Measurements from ENCODE around the gene BAIAP2L2. TPM values are rescaled to one million over a fixed set of nuclear protein-coding genes. Genes with fewer than 3 reads are reported as not detected.
"Not testable (repeated sequence)": the region's sequence is repeated elsewhere in the genome, so short reads cannot be mapped to it uniquely, and the experiment has no call there.

BAIAP2L2 gene
- total RNA-seq, 1 donor from 2014 or later = 1.6 TPM

- Mint-ChIP-seq H3K4me3 (no peak overlapping the region), H3K4me1 (no peaks in the 10 kb centered on the region), H3K9me3 (no peaks in the 10 kb centered on the region), H3K36me3 (peaks cover 13% of the 10 kb centered on the region), H3K27me3 (ENCODE audit: low read depth) (no peaks in the 10 kb centered on the region), H3K27ac (no peak overlapping the region)
- TF ChIP-seq CTCF (IDR thresholded peaks at IDR 0.05; ENCODE audit: unreplicated experiment) = no peak
- DNase-seq (ENCODE audit: low spot score in 2 of 2, unreplicated experiment in 2 of 2) = no peak
Observed at GRCh38 chr22:38148245-38148644, 37.8 kb upstream of the BAIAP2L2 start.

GRCh38 chr22:38146166-38146565, 35.7 kb upstream of the BAIAP2L2 start:
- H3K27ac Mint-ChIP-seq; H3K4me3 Mint-ChIP-seq; H3K4me1 Mint-ChIP-seq; H3K9me3 Mint-ChIP-seq; H3K27me3 Mint-ChIP-seq (ENCODE audit: low read depth); DNase-seq (ENCODE audit: low spot score in 2 of 2, unreplicated experiment in 2 of 2): not testable (repeated sequence)
- peaks cover 17% of the 10 kb centered on the region for H3K36me3 Mint-ChIP-seq

- Mint-ChIP-seq H3K27ac (no peak overlapping the region), H3K4me3 (no peak overlapping the region), H3K27me3 (ENCODE audit: low read depth) (no peaks in the 10 kb centered on the region), H3K4me1 (no peaks in the 10 kb centered on the region), H3K9me3 (no peaks in the 10 kb centered on the region), H3K36me3 (peaks cover 17% of the 10 kb centered on the region)
- DNase-seq (ENCODE audit: low spot score in 2 of 2, unreplicated experiment in 2 of 2) = no peak
- no peak for TF ChIP-seq CTCF (IDR thresholded peaks at IDR 0.05; ENCODE audit: unreplicated experiment)
Observed at GRCh38 chr22:38144025-38144405, 33.5 kb upstream of the BAIAP2L2 start.

GRCh38 chr22:38142606-38143005, 32.1 kb upstream of the BAIAP2L2 start:
- Mint-ChIP-seq H3K36me3 (peaks cover 14% of the 10 kb centered on the region), H3K4me3 (no peak overlapping the region), H3K27me3 (ENCODE audit: low read depth) (no peaks in the 10 kb centered on the region), H3K9me3 (no peaks in the 10 kb centered on the region), H3K4me1 (no peaks in the 10 kb centered on the region), H3K27ac (no peak overlapping the region)
- DNase-seq (ENCODE audit: low spot score in 2 of 2, unreplicated experiment in 2 of 2) = no peak
- no peak for TF ChIP-seq CTCF (IDR thresholded peaks at IDR 0.05; ENCODE audit: unreplicated experiment)

GRCh38 chr22:38141217-38141973, 30.9 kb upstream of the BAIAP2L2 start:
- TF ChIP-seq CTCF (IDR thresholded peaks at IDR 0.05; ENCODE audit: unreplicated experiment) = no peak
- Mint-ChIP-seq H3K4me1 (no peaks in the 10 kb centered on the region), H3K27me3 (ENCODE audit: low read depth) (no peaks in the 10 kb centered on the region), H3K9me3 (no peaks in the 10 kb centered on the region), H3K4me3 (no peak overlapping the region), H3K27ac (no peak overlapping the region), H3K36me3 (peaks cover 16% of the 10 kb centered on the region)
- DNase-seq (ENCODE audit: low spot score in 2 of 2, unreplicated experiment in 2 of 2) = no peak

- H3K27me3 Mint-ChIP-seq (ENCODE audit: low read depth) = no peaks in the 10 kb centered on the region
- peaks cover 27% of the 10 kb centered on the region for H3K36me3 Mint-ChIP-seq
- H3K4me1 Mint-ChIP-seq = peaks cover 4% of the 10 kb centered on the region
- H3K4me3 Mint-ChIP-seq = no peak overlapping the region
- peaks cover 4% of the 10 kb centered on the region for H3K9me3 Mint-ChIP-seq
- no peak overlapping the region for H3K27ac Mint-ChIP-seq
- DNase-seq (ENCODE audit: low spot score in 2 of 2, unreplicated experiment in 2 of 2) = no peak
- TF ChIP-seq CTCF (IDR thresholded peaks at IDR 0.05; ENCODE audit: unreplicated experiment) = no peak
Observed at GRCh38 chr22:38139901-38140300, 29.4 kb upstream of the BAIAP2L2 start.

All from mesothelial cell of epicardium (in vitro differentiated cells).